A549 (cell line): Measurements from ENCODE around the gene DSG3. TPM values are rescaled to one million over a fixed set of nuclear protein-coding genes. Genes with fewer than 3 reads are reported as not detected.

ENCODE experiments used
- polyA plus RNA-seq, 4 experiments: library from polyadenylated mRNA; depleted of rRNA in 3 of 4; stranded (reverse); fragments of >200 nt; fragmentation: RNase III in 1 of 4; extraction: RNeasy Plus Mini Kit Qiagen cat#74134 plus additional on column Dnase treatment in 1 of 4; gene quantifications; 2 replicates in 3 of 4; 3 replicates in 1 of 4; pipeline ENCODE4 v1.2.3, GENCODE V29; 2011 to 2017

Gene DSG3
- polyA plus RNA-seq, 2 of the 4 experiments (the other 2 are of a cell fraction), result 0.01 to 0.03 TPM

Other genes starting within 250 kb of the DSG3 start
- not detected in 2 replicates for gene DSG1, start 129.6 kb upstream of the DSG3 start, polyA plus RNA-seq (2011; rRNA removed)
- not detected in 3 replicates for gene DSG1, start 129.6 kb upstream of the DSG3 start, polyA plus RNA-seq (2017; fragmentation: RNase III; extraction: RNeasy Plus Mini Kit Qiagen cat#74134 plus additional on column Dnase treatment)
- gene DSG4, start 71.0 kb upstream of the DSG3 start, polyA plus RNA-seq (2011; rRNA removed), result 0.03 and 0.07 TPM in 2 replicates
- not detected in 3 replicates for gene DSG4, start 71.0 kb upstream of the DSG3 start, polyA plus RNA-seq (2017; fragmentation: RNase III; extraction: RNeasy Plus Mini Kit Qiagen cat#74134 plus additional on column Dnase treatment)
- gene DSG2, start 50.4 kb downstream of the DSG3 start, polyA plus RNA-seq (2011; rRNA removed), result 89.5 and 91.7 TPM in 2 replicates
- gene DSG2, start 50.4 kb downstream of the DSG3 start, polyA plus RNA-seq (2017; fragmentation: RNase III; extraction: RNeasy Plus Mini Kit Qiagen cat#74134 plus additional on column Dnase treatment), result 35.9 to 40.0 TPM (median 38.7 TPM) in 3 replicates
- 0.13 and 0.28 TPM in 2 replicates for gene TTR, start 144.1 kb downstream of the DSG3 start, polyA plus RNA-seq (2011; rRNA removed)
- gene TTR, start 144.1 kb downstream of the DSG3 start, polyA plus RNA-seq (2017; fragmentation: RNase III; extraction: RNeasy Plus Mini Kit Qiagen cat#74134 plus additional on column Dnase treatment), result 0.11 to 0.18 TPM (median 0.12 TPM) in 3 replicates
- 12.8 TPM in 2 replicates for gene B4GALT6, start 236.8 kb downstream of the DSG3 start, polyA plus RNA-seq (2011; rRNA removed)
- gene B4GALT6, start 236.8 kb downstream of the DSG3 start, polyA plus RNA-seq (2017; fragmentation: RNase III; extraction: RNeasy Plus Mini Kit Qiagen cat#74134 plus additional on column Dnase treatment), result 6.3 to 7.1 TPM (median 6.7 TPM) in 3 replicates